ENCODE measurements around the gene ONECUT3.

- TF ChIP-seq POLR2AphosphoS5 (IDR thresholded peaks at IDR 0.05) (no peak), POLR2A (IDR thresholded peaks at IDR 0.05) (no peak)
- TF ChIP-seq, protein P1, sequence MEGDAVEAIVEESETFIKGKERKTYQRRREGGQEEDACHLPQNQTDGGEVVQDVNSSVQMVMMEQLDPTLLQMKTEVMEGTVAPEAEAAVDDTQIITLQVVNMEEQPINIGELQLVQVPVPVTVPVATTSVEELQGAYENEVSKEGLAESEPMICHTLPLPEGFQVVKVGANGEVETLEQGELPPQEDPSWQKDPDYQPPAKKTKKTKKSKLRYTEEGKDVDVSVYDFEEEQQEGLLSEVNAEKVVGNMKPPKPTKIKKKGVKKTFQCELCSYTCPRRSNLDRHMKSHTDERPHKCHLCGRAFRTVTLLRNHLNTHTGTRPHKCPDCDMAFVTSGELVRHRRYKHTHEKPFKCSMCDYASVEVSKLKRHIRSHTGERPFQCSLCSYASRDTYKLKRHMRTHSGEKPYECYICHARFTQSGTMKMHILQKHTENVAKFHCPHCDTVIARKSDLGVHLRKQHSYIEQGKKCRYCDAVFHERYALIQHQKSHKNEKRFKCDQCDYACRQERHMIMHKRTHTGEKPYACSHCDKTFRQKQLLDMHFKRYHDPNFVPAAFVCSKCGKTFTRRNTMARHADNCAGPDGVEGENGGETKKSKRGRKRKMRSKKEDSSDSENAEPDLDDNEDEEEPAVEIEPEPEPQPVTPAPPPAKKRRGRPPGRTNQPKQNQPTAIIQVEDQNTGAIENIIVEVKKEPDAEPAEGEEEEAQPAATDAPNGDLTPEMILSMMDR (IDR thresholded peaks at IDR 0.05) = peak in 2 of 3 donors; percentile 13 to 15
Measured at GRCh38 chr19:1774989-1775772, 21.9 kb downstream of the ONECUT3 start.

Measured in breast epithelium (tissue), 3 donors.